ENCODE measurements around the gene STPG3.

STPG3 gene

DNA sequence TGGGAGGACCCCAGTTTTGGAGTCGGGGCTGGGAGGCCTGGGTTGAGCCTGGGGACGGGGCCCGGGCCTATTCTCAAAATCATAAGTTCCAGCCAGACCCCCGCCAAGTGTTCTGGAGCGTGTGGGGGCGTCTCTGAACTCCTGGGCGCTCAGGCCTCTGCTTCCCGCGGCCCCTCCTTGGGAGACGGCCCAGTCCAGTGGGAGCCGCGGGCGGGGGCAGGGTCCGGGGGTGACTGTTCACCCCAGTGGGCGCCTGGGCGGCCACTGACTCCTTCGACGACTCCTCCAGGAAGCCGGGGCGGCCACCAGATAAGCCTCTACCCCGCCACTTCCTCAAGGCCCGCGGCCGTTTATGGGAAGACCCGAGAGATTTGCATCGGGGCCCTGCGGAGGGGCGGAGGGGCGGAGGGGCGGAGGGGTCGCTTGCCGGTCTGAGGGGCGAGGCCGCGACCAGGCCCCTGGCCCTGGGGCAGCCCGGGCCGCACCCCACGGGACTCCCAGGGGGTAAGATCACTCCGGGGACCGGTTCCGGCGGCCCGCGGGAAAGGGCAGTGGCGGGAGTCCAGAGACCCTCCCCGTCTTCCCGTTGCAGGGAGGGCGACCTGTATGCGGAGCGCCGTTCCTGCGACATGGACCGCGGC is 27.1 kb downstream of the STPG3 start:
- in situ Hi-C loops (cut with HindIII; ENCODE audit: low sequenced_read_pairs) = no loop called here

DNA sequence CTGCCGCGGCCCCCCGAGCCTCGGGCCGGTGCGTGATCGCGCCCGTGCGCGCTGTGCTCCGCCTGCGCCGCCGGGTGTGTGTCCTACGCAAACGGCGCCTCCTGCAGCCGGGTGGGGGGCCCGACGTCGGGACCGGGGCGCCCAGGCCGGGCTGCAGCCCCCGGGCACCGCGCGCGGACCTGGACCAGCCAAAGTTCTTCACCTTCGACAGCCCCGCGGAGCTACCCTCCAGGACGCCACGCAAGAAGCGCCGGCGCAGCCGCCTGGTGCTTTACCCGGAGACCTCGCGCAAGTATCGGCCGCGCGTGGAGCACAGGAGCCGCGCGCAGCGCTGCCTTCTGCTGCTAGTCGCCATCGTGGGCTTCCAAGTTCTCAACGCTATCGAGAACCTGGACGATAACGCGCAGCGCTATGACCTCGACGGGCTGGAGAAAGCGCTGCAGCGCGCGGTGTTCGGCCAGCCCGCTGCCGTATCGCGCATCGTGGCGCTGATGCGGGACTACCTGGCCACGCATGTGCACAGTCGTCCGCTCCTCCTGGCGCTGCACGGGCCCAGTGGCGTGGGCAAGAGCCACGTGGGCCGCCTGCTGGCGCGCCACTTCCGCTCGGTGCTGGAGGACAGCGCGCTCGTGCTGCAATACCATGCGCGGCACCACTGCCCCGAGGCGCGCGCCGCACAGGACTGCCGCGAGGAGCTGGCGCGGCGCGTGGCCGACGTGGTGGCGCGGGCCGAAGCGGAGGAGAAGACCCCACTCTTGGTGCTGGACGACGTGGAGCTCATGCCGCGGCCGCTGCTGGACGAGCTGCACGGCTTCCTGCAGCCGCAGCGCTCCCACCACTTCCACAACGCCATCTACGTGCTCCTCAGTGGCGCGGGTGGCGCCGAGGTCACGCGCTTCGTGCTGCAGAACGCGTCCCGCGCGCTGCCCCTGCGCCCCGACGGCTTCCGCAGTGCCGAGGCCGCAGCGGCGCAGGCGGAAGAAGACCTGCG is 27.9 kb downstream of the STPG3 start:
- in situ Hi-C loops (cut with HindIII; ENCODE audit: low sequenced_read_pairs) = no loop called here

DNA sequence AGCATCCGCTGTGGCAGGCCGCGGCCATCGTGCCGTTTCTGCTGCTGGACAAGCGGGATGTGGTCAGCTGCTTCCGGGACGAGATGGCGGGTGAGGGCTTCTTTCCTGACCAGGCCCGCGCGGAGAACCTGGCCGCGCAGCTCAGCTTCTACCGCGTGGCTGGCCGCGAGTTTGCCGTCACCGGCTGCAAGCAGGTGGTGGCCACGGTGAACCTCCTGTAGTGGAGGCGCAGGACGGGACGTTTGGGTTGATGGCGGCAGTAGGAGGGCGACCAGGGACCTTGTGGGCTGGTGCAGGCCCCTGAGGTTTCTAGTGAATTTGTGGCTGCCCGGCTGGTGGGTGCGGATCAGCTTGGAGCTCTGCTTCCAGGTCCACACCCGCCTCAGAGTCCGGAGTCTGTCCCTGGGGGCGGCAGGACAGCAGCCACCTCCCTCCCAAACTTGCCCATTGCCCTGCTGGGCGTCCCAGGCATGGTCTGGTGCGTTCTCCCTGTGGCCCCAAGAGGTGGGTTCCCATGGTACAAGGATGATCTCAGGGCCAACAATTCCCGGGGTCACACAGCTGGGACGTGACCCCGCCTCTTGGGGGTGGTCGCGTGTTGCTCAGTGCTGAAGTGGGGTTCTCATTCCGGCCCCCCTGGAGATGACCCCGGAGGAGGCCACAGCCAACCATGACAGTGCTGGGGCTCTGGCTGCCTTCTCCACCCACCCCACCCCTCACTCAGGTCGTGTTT is 28.8 kb downstream of the STPG3 start:
- in situ Hi-C loops (cut with HindIII; ENCODE audit: low sequenced_read_pairs) = no loop called here

DNA sequence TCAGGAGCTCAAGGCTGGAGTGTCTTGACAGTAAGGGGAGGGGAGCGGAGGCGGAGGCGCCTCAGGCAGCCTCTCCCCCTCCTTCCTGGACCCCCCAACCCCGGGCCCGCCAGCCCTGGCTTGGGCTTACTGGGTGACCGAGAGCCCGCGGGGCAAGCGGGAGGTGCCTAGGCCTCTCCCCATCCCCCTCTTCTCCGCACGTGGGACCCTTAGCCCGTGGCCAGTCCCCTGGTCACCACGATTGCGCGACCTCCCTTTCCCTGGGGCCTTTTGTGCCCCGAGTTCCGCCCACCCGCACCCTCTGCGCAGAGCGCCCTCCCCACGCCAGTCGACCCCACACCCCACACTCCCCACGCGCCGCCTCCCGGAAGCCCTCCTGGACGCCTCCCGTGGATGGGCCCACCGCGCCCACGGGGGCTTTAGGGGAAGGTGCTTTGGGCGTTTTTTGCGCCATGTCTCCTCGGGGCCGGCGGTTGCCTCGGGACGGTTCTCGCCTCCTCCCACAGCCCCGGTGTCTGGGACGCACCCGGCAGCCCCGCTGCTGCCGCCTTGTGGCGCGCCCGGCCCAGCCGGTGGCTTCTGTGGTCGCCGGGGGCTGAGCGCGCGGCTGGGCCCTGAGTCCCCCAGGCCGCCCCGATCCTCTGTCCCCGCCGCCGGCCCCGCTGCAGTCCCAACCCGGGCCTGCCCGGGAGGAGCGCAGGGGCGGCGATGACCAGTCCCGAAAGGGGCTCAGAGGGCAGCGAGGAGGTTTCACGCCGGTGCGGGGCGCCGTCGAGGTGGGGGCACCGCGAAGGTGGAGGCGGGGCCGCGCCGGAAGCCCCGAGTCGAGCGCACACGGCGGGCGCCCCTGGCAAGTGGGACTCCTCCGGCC is 29.6 kb downstream of the STPG3 start:
- in situ Hi-C loops (cut with HindIII; ENCODE audit: low sequenced_read_pairs) = no loop called here

DNA sequence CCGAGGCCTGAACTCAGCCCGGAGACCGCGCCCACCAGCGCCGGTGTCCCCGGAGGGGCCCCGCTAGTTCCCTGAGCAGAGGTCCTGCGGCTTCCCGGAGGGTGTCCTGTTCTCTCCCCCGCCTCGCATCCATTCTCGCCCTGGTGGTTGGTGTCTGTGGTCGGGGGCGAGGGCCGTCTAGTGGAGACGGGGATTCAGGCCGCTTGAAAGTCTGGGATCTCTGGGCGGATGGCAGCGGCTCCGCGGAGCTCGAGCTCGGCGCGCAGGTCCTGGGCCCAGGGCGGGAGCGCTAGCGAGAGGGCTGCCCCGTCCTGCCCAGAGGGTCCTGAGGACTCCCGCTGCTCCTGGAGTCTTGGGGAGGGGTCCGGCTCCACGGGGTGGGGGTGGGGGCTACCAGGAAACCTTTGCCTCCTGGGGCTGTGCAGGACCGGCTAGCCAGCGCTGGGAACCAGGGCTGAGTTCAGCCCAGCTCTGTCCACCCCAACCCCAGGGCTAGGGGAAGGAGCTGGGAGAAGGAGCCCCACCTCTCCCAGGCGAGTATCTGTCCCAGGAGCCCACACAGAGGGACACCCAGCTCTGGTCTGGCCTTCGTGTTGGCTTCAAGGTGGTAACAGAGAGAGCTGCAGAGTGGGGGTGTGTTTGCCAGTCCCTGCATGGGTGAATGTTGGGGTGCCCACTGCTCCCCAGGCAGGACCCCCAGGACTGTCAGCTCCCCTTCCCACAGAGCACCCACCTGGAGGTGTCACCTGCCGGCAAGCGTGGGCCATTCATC is 30.4 kb downstream of the STPG3 start:
- in situ Hi-C loops (cut with HindIII; ENCODE audit: low sequenced_read_pairs) = no loop called here

DNA sequence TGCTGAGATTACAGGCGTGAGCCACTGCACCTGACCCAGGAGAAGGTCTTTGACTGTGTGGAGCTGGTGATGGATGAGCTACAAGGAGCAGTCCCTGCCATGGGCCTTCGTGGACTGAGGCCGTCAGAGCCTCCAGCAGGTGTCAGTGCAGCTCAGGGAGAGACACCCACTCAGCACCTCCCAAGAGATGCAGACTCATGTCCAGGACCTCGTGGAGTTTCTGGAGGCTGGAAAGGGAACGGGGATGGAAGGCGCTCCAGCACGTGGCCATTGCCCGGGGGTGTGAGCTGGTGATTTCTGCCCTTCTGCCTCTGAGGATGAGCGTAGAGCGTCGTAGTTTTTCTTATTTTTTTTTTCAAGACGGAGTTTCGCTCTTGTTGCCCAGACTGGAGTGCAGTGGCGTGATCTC is 35.9 kb downstream of the STPG3 start:
- in situ Hi-C loops (cut with HindIII; ENCODE audit: low sequenced_read_pairs) = no loop called here

DNA sequence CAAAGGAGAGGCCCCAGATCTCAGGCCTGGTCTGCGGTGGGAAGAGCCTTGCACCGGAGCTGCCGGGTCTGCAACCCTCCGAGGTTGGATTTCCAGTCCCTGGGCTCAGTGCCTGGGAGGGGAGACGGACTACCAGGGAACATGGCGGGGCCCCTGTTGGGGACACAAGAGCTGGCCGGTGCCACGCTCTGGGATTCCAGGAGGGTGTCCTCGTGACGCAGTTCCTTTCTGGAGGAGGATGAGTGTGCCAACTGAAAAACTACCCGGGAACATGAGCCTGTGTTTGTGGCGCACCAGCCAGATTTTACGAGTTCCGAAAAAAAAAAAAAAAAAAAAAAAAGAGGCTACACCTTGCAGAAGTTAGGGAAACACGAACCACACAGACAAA is 42.0 kb downstream of the STPG3 start:
- in situ Hi-C loops (cut with HindIII; ENCODE audit: low sequenced_read_pairs) = no loop called here

DNA sequence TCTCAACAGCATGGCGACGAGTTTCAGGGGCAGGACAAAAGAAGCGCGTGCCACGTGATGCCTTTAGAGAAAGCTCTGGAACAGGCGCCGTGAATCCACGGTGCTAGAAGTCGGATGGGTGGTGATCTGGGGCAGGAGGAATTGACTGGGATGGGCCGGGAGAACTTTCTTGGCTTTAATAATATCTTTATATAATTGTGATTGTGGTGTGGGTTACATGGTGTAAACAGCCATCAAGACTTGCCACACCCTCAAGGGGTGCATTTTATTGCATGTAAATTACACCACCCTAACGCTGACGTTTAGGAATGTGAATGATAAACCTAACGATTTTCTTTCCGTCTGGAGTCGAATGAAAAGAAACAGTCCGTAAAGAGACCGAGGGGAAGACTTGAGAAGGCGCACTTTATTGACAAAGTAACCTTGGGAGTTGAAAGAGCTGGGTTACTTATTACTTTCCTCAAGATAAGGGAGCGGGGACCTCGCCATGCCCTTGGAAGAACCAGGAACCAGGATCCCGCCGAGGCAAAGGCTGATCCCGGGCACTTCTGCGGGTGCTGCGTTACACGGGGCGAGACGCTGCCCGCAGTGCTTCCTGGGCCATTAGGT is 42.5 kb downstream of the STPG3 start:
- in situ Hi-C loops (cut with HindIII; ENCODE audit: low sequenced_read_pairs) = no loop called here

DNA sequence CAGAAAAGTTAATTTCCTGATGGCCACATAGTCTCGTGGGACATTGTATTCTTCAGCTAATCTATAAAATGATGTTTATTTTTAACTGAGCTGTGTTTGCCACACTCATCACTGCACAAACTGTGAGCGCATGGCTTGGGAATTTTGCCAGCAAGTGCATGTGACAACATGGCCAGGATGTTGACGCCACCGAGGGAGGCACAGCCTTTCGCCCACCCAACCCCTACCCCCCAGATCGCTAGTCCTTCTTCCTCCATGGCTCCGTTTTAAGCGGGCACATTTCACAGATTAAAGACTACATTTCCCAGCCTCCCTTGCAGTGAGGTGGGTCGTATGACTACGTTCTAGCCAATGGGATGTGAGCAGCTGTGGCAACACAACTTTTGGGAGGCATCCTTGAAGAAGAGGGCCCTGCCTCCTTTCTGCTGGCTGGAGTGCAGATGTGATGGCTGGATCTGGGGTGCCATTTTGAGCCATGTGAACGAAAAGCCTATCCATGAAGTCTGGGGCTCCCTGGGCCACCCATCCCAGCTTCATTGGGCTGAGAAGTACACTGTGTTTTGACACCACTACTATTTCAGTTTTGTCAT is 43.1 kb downstream of the STPG3 start:
- in situ Hi-C loops (cut with HindIII; ENCODE audit: low sequenced_read_pairs) = no loop called here

DNA sequence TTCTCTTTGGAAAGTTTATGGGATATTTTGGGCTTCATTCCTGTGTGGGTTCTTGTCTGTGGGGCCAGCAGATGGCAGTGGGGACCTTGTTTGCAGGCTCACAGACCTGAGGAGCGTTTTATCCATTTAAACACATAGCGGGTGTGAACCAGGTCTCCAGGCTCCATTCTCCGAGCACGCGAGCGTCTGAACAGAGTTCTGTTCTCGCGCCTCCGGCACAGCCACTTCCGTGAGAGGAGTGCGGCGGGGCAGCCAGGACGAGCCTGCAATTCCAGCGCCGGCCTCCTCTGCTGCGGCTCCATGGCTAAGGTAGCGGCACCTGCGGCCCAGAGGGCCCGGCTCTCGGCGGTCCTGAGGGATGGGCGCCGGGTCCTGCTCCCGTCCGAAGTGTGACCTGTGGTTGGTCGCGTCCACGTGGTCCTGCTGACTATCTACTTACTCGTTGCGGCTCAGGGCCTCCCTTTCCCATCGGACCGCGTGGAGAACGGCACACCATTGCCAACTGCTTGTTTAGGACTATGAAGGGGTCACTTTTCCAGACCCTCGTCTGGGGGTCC is 43.7 kb downstream of the STPG3 start:
- in situ Hi-C loops (cut with HindIII; ENCODE audit: low sequenced_read_pairs) = no loop called here

DNA sequence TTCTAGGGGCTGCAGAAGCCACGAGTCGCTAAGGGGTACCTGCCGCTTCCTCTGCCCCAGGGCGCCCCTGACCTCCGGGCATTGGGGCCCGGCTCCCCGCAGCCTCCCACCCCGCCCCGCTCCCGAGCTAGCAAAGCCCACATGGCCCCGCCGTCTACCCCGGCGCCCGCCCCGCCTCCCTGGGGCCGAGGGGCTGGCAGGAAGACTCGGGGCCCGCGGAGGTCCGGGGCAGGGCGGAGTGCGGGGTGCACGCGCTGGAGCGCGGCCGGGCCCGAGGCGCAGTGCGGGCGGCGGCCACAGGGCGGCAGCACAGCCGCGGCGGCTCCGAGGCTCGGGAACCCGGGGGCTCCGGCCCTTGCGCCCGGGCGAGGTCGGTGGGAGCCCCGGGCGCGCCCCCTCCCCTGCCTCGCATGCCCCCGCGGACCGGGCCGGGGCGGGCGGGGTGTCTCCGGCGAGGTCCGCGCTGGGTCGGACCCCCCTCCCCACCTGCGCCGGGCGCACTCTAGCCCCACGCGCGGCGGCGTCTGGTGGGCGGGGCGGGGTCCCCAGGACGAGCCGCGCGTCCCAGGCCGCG is 44.2 kb downstream of the STPG3 start:
- in situ Hi-C loops (cut with HindIII; ENCODE audit: low sequenced_read_pairs) = no loop called here

DNA sequence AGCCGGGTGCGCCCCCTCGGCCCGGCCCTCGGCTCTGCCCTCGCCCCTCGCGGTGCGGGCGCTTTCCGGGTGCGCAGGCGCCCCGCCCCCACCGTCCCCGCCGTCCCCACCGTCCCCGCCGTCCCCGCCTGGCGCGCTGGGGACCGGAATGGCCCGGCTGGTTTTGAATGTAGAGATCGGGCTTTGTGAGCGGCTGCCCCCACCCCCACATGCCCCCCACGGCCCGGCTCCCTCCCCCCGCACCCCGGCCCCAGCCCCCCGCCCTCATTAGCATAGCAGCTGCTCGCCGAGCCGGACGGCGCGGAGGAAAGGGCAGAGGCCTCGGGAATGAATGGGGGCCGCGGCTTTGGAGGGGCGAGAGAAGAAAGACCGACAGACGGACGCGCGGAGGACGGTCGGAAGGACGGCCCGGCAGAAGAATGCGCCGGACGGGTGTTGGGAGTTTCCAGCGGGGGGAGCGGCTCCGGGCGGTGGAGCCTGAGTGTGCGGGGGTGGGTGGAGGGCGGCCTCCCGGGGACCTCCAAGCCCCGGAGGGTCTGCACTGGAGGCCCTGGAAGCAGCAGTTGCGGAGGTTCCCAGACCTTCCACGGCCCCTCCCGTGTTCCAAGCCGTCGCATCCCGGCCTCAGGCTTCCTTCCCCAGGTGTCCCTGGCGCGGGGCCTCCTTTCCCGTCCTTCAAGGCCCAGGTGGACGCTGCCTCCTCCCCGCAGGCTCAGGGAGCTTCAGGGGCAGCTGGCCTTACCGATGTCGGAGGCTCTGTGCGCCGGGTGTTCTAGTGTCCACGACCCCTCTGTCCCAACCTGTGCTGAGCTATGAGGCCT is 45.0 kb downstream of the STPG3 start:
- in situ Hi-C loops (cut with HindIII; ENCODE audit: low sequenced_read_pairs) = no loop called here

DNA sequence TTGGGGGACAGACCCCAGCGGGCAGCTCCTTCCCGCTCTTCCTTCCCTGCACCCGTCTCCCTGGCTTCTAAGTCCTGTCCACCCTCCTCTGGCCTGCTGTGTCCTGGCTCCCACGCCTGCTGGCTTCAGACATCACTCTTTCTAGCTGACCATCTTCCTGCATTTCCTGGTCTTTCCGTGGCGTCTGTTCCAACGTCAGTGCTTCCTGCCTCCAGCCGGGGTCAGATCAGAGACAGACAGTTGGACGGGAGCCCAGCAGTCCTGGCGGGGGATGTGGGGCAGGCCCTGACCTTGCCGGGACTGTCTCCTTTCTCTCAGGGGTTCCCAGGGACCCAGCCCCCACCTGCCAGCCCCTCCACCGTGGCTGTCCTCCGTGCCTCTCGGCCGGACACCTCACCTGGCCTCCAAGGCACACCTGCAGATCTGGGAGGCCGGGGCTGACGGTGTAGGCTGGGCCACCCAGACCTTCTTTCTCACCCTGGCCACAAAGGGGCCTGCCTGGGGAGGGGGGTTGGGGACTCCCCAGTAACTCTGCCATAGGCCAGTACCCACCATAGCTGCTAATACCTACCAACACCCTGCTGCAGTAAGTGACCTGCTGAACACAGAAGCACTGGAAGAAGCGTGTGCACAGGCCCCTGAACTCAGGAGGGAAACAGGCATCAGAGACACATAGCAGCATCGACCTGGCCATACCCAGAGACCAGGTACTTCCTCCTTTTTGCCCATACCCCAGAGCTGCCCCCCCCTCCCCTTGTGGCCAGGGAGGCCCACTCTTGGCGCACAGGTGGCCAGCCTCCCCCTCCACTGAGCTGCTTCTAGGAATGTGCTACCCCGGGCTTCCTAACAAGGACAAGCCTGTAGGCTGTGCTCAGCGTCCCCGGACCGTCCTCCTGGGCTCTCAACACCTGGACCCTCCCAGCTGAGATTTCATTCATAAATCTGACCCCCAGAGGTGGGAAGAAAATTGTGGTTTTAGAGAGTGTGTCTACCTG is 45.9 kb downstream of the STPG3 start:
- in situ Hi-C loops (cut with HindIII; ENCODE audit: low sequenced_read_pairs) = no loop called here

DNA sequence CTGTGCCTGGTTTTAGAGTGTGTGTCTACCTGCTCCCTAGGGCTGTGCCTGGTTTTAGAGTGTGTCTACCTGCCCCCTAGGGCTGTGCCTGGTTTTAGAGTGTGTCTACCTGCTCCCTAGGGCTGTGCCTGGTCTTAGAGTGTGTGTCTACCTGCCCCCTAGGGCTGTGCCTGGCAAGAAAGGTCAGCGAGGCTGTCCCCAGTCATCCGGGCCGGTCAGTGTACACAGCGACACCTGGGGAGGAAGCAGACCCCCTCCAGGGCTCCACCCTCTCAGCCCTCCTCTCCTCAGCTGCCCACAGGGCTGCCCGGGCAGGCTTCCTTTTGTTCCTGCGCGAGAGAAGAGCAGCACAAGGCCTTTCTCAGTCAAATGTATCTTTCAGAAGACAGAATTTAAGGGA is 46.9 kb downstream of the STPG3 start:
- in situ Hi-C loops (cut with HindIII; ENCODE audit: low sequenced_read_pairs) = no loop called here

DNA sequence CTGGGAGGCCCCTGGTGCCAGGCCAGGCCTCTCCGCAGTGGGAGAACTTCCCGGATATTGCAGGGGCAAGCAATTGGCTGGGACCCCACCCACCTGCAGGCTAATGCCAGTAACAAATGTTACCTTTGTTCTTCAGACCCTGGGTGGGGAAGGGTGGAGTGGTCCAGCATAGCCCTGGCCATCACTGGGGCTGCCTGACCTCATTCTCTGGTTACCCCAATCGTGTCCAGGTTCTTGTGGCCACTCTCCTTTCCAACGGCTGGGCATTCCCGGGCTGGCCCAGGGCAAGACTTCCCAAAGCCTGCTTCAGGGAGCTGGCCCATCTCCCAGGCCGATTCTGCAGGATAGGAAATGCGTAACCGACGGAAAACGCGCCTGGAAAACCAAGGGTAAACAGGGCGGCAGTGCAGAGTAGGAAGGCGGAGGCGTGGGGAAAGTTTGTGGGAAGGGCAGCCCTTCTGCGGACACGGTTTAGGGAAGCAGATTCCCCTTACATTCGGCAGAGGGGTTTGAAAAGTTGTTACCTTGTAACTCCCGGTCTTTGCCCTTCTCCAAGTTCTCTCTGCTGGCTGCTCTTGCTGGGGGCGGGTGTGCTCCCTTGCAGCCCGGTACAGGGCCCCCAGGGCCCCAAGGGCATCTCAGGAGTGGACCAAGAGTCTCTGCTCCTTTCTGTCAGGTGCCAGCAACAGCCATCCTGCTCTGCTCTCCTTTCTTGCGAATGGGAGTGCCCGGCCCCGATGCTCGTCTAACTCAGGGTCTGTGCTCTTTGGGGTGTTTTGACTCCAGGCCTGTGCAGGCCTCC is 47.5 kb downstream of the STPG3 start:
- in situ Hi-C loops (cut with HindIII; ENCODE audit: low sequenced_read_pairs) = no loop called here

DNA sequence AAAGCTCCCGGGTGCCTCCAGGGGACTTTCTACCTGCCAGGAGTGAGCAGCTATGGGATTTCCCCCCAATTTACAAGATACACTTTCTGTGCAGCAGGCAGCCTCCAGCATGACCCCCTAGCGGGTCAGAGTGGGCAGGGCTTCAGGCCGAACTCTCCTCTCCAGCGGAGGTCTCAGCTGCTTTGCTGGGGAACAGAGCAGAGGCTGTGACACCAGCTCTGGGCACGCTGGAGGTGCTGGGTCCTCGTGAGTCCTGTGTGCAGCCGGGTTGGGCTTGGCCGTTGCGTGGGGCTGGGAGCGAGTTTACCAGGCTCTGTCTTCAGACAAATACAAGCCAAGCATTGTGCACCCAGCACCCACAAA is 48.1 kb downstream of the STPG3 start:
- in situ Hi-C loops (cut with HindIII; ENCODE audit: low sequenced_read_pairs) = no loop called here
